OCI-LY3 (cell line): ENCODE results near the gene RNF111.
A peak's percentile ranks its signal among the peaks of the same experiment; 100 is the strongest.
"Not testable (repeated sequence)": the region's sequence is repeated elsewhere in the genome, so short reads cannot be mapped to it uniquely, and the experiment has no call there.

Experiments used
- H2AFZ ChIP-seq: fragments of 200-600, 300-600 bp; shearing (Covaris generic); 2 replicates; pipeline ENCODE4 v1.6.0; 2014; ENCODE audit warnings: antibody characterized with exemption, low read depth, low read length
- H3K27ac ChIP-seq: fragments of 200-600, 300-600 bp; sonication (generic); 2 replicates; pipeline ENCODE4 v1.5.1; 2014; ENCODE audit warnings: mild to moderate bottlenecking, low read length, moderate library complexity, mixed read lengths
- H3K27me3 ChIP-seq: fragments of 200-600, 300-600 bp; sonication (generic); 2 replicates; pipeline ENCODE4 v1.6.1; 2014; ENCODE audit warnings: low read depth, low read length, mixed read lengths
- H3K36me3 ChIP-seq: fragments of 200-600, 300-600 bp; sonication (generic); replicated peaks from 2 replicates; pipeline ENCODE3; 2014; ENCODE audit warnings: low read depth, low read length, mixed read lengths
- H3K4me1 ChIP-seq: fragments of 300-600, 200-600 bp; sonication (generic); 2 replicates; pipeline ENCODE4 v1.6.1; 2014; ENCODE audit warnings: low read length, mixed read lengths
- H3K4me2 ChIP-seq: fragments of 200-600, 300-600 bp; sonication (generic); 2 replicates; pipeline ENCODE4 v1.6.1; 2014; ENCODE audit warnings: low read length, mixed read lengths
- H3K4me3 ChIP-seq: fragments of 300-600, 200-600 bp; sonication (generic); 2 replicates; pipeline ENCODE4 v1.5.1; 2014; ENCODE audit warnings: antibody characterized with exemption, mild to moderate bottlenecking, low read length, moderate library complexity
- H3K79me2 ChIP-seq: fragments of 300-600, 200-600 bp; shearing (Covaris generic); 2 replicates; pipeline ENCODE4 v1.6.1; 2014; ENCODE audit warnings: mild to moderate bottlenecking, low read length, mixed read lengths
- H3K9ac ChIP-seq: fragments of 300-600, 200-600 bp; shearing (Covaris generic); 2 replicates; pipeline ENCODE4 v1.6.0; 2014; ENCODE audit warnings: mild to moderate bottlenecking, low read length, moderate library complexity
- H3K9me3 ChIP-seq: fragments of 200-600, 300-600 bp; shearing (Covaris generic); 2 replicates; pipeline ENCODE4 v1.6.1; 2014; ENCODE audit warnings: low read length, mixed read lengths; ENCODE audit not compliant: insufficient read depth
- H4K20me1 ChIP-seq: fragments of 200-600, 300-600 bp; sonication (generic); 2 replicates; pipeline ENCODE4 v1.6.1; 2016; ENCODE audit warnings: low read length, mixed read lengths; ENCODE audit not compliant: insufficient read depth
- EZH2phosphoT487 ChIP-seq: fragments of 200-600 bp; shearing (Covaris generic); IDR thresholded peaks from 2 replicates; pipeline ENCODE4 v1.6.1; 2018; ENCODE audit warnings: antibody characterized with exemption, mixed run types, low read depth
- TF ChIP-seq, protein P1 (sequence below): fragments of 200-600, 300-600 bp; sonication (generic); IDR thresholded peaks from 2 replicates; pipeline ENCODE4 v1.5.1; 2014; ENCODE audit warnings: antibody characterized with exemption, low read length, low read depth

The RNF111 gene

DNA sequence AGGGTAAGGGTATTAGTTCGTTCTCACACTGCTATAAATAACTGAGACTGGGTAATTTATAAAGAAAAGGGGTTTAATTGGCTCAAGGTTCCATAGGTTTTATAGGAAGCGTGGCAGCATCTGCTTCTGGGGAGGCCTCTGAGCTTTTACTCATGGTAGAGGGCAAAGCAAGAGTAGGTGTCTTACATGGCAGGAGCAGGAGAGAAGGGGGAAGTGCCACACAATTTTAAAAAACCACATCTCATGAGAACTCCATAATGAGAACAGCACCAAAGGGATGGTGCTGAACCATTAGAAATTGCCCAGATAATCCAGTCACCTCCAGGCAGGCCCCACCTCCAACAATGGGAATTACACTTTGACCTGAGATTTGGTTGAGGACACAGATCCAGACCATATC lies 12.2 kb downstream of the RNF111 start:
- Histone ChIP-seq H4K20me1 (peaks cover 80% of the 10 kb centered on the region), H3K36me3 (peaks cover 17% of the 10 kb centered on the region), H3K4me2 (no peak overlapping the region), H3K4me3 (no peak overlapping the region), H3K79me2 (peaks cover 96% of the 10 kb centered on the region), H3K27ac (no peak overlapping the region), H3K9me3 (no peaks in the 10 kb centered on the region), H3K4me1 (peaks cover 25% of the 10 kb centered on the region), H3K27me3 (no peaks in the 10 kb centered on the region), H2AFZ (no peak overlapping the region), H3K9ac (no peak overlapping the region)
- TF ChIP-seq, protein P1, sequence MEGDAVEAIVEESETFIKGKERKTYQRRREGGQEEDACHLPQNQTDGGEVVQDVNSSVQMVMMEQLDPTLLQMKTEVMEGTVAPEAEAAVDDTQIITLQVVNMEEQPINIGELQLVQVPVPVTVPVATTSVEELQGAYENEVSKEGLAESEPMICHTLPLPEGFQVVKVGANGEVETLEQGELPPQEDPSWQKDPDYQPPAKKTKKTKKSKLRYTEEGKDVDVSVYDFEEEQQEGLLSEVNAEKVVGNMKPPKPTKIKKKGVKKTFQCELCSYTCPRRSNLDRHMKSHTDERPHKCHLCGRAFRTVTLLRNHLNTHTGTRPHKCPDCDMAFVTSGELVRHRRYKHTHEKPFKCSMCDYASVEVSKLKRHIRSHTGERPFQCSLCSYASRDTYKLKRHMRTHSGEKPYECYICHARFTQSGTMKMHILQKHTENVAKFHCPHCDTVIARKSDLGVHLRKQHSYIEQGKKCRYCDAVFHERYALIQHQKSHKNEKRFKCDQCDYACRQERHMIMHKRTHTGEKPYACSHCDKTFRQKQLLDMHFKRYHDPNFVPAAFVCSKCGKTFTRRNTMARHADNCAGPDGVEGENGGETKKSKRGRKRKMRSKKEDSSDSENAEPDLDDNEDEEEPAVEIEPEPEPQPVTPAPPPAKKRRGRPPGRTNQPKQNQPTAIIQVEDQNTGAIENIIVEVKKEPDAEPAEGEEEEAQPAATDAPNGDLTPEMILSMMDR: no peak
- TF ChIP-seq EZH2phosphoT487: no peak

DNA sequence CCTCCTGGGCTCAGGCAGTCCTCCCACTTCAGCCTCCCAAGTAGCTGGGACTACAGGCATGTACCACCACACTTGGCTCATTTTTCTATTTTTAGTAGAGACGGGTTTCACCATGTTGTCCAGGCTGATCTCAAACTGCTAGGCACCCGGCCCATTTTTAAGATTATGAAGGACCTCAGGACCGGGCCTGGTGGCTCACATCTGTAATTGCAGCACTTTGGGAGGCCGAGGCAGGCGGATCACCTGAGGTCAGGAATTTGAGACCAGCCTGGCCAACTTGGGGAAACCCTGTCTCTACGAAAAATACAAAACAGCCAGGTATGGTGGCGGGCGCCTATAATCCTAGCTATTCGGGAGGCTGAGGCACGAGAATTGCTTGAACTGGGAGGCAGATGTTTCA lies 12.8 kb downstream of the RNF111 start:
- peaks cover 20% of the 10 kb centered on the region for H3K36me3 ChIP-seq
- H3K4me1 ChIP-seq: peaks cover 25% of the 10 kb centered on the region
- not testable (repeated sequence) for H3K4me3 ChIP-seq, H2AFZ ChIP-seq, H3K27ac ChIP-seq, H3K27me3 ChIP-seq, H3K4me2 ChIP-seq, H3K9me3 ChIP-seq, H3K9ac ChIP-seq
- H4K20me1 ChIP-seq: peaks cover 78% of the 10 kb centered on the region
- H3K79me2 ChIP-seq: peaks cover 96% of the 10 kb centered on the region

DNA sequence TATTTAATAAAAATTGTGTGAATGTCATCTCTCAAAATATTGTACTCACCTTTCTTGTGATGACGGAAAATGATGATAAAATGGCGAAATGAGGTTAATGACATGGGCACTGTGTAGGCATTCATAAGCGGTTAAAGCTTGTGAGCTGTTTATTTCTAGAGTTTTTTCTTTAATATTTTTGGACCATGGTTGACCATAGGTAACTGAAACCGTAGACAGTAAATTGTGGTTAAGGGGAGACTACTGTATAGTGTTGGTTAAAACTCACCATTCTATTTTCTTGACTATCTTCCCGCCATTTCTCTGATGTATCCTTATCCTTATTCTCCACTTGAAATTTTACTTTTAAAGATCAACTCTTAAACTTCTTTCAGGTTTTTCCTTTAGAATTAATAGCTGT lies 14.5 kb downstream of the RNF111 start:
- Histone ChIP-seq H3K4me1 (peaks cover 25% of the 10 kb centered on the region), H4K20me1 (peaks cover 80% of the 10 kb centered on the region), H3K4me3 (peak overlapping the region; percentile 30), H2AFZ (no peak overlapping the region), H3K79me2 (peaks cover 96% of the 10 kb centered on the region), H3K27me3 (no peaks in the 10 kb centered on the region), H3K9me3 (no peaks in the 10 kb centered on the region), H3K4me2 (peak overlapping the region; percentile 75), H3K36me3 (peaks cover 27% of the 10 kb centered on the region), H3K9ac (no peak overlapping the region), H3K27ac (peak overlapping the region; percentile 67)
- no peak for TF ChIP-seq EZH2phosphoT487
- TF ChIP-seq, protein P1: no peak

DNA sequence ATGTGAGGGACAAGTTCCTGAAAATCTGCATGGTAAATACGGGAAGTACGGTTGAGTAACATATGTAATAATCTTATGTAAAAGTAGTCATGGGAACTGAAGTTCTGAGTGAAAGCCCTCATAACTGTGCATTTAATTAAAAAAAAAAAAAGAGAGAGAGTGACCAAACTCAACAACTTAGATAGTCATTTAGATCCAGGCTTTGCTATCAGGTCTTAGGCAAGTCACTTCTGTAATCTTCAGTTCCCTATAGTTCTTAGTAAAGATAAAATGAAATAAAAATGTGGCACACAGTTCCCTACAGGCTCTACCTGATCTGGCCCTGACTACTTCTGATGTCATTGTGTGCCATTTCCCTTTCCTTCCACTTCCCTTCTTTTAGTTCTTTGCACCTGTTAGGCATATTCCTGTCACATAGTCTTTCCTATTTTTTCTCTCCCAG lies 15.0 kb downstream of the RNF111 start:
- Histone ChIP-seq H3K9me3 (no peaks in the 10 kb centered on the region), H3K79me2 (peaks cover 96% of the 10 kb centered on the region), H3K27ac (peak overlapping the region; percentile 67), H2AFZ (no peak overlapping the region), H3K4me2 (peak overlapping the region; percentile 75), H3K36me3 (peaks cover 27% of the 10 kb centered on the region), H4K20me1 (peaks cover 80% of the 10 kb centered on the region), H3K9ac (no peak overlapping the region), H3K4me3 (peak overlapping the region; percentile 30), H3K4me1 (peaks cover 25% of the 10 kb centered on the region), H3K27me3 (no peaks in the 10 kb centered on the region)
- TF ChIP-seq EZH2phosphoT487: no peak
- TF ChIP-seq, protein P1: no peak

DNA sequence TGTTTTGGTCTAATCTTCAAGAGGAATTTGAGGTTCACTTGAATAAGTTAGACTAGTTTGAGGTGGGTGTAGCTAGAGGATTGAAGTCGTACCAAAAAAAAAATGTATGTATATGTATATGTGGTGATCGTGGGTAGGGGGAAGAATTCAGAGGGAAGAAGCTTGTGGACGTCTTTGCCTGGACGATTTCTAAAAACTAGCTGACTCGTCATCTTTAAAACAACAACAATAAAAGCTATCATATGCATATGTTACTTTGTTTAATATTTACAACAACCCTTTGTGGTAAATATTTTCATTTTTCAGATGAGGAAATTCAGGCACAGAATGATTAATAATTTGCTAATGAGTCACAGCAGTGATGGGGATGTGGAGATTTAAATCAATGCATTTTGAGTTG lies 18.1 kb downstream of the RNF111 start:
- no peak overlapping the region for H3K4me2 ChIP-seq
- peaks cover 76% of the 10 kb centered on the region for H4K20me1 ChIP-seq

More for the DNA sequence above, 18.1 kb downstream of the RNF111 start:
- Histone ChIP-seq H2AFZ (no peak overlapping the region), H3K79me2 (peaks cover 94% of the 10 kb centered on the region), H3K36me3 (peaks cover 28% of the 10 kb centered on the region), H3K4me1 (peaks cover 25% of the 10 kb centered on the region), H3K27me3 (no peaks in the 10 kb centered on the region), H3K27ac (no peak overlapping the region), H3K4me3 (no peak overlapping the region), H3K9me3 (no peaks in the 10 kb centered on the region), H3K9ac (no peak overlapping the region)
- TF ChIP-seq, protein P1: no peak
- no peak for TF ChIP-seq EZH2phosphoT487
